HG03025 (cell line): ENCODE data around the gene GTF2IRD2.
"Not testable (repeated sequence)": the region's sequence is repeated elsewhere in the genome, so short reads cannot be mapped to it uniquely, and the experiment has no call there.

Experiments used
- ATAC-seq: cut with Tn5 transposase; IDR thresholded peaks from one replicate; pipeline ENCODE4 v1.9.1; 2021; ENCODE audit warnings: mild to moderate bottlenecking, moderate library complexity; ENCODE audit not compliant: unreplicated experiment, low FRiP score

GTF2IRD2 gene

DNA sequence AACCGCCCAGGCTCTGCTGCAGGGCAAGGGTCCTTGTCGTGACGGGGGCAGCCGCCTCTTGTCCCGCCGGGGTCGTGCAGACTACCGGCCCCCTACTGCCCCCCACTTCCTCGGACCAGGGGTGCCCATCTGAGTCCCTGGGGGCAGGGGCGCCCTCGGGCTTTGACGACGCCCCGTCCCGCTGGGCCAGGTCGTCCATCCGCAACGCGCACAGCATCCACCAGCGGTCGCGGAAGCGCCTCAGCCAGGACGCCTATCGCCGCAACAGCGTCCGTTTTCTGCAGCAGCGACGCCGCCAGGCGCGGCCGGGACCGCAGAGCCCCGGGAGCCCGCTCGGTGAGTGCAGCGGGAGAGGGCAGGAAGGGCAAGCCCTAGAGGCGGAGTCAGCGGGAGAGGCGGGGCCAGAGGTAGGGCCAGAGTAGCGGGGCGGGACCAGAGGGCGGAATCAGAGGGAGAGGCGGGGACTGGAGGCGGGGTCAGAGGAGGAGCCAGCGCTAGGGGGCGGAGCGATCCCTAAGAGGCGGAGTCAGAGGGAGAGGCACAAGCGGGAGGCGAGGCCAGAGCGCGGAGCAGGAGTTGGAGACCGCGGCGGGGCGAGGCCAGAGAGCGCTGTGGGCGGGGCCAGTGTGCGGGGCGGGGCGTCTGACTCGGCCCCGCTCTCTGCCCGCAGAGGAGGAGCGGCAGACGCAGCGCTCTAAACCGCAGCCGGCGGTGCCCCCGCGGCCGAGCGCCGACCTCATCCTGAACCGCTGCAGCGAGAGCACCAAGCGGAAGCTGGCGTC lies 62.8 kb downstream of the GTF2IRD2 start:
- peak; percentile 88 for ATAC-seq

GRCh38 chr7:74783595-74783994 lies 67.8 kb downstream of the GTF2IRD2 start:
- not testable (repeated sequence) for ATAC-seq

- not testable (repeated sequence) for ATAC-seq
These were observed 69.7 kb downstream of the GTF2IRD2 start for GRCh38 chr7:74781746-74782145.

GRCh38 chr7:74779053-74779452 lies 72.4 kb downstream of the GTF2IRD2 start:
- not testable (repeated sequence) for ATAC-seq

DNA sequence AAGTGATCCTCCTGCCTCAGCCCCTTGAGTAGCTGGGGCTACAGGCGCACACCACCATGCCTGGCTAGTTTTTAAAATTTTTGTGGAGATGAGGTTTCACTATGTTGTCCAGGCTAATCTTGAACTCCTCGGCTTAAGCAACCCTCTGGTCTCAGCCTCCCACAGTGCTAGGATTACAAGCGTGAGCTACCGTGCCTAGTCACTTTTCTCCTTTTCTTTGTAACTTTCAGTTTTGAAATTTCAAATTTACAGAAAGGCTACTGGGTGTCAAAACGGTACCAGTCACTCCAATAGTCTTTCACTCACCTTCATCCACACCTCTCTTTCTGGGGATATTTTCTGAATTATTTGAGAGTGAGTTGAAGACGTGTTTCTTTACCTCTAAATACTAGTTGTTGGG lies 76.3 kb downstream of the GTF2IRD2 start:
- not testable (repeated sequence) for ATAC-seq

- peak; percentile 72 for ATAC-seq
These were observed 77.3 kb downstream of the GTF2IRD2 start, which contains the start of gene NCF1 for GRCh38 chr7:74773760-74774750. TSS of gene NCF1 (plus strand) at chr7:74774011. CDS start at chr7:74774032, 21 bp downstream.

DNA sequence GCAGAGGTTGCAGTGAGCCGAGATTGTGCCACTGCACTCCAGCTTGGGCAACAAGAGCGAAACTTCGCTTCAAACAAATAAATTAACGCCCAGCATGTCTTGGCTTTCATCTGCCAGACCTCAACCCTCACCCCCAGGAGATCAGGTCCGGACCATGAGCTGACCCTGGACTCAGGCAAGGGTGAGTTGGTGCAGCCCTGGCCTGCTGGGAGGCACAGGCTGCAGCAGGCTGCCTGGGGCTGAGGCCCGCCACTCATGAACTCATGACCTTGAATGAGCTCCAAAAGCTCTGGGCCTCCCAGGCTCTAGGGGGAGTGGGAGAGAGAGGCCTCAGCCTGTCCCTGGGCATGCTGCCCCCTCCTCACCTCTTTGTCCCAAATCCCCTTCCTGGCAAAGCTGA lies 79.3 kb downstream of the GTF2IRD2 start:
- not testable (repeated sequence) for ATAC-seq

DNA sequence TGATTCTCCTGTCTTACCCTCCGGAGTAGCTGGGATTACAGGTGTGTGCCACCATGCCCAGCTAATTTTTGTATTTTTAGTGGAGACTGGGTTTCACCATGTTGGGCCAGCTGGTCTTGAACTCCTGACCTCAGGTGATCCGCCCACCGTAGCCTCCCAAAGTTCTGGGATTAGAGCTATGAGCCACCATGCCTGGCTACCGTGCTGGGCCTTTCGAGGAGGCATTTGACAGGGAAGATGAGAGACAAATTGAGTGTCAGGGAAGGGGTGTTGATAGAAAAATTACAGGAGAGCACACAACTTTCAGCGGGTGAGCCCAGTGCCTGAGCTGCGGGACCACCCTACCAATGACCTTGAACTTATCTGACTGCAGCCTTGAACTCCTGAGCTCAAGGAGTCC lies 81.3 kb downstream of the GTF2IRD2 start:
- not testable (repeated sequence) for ATAC-seq

- ATAC-seq: not testable (repeated sequence)
These were observed 84.4 kb downstream of the GTF2IRD2 start for GRCh38 chr7:74766991-74767390.

- ATAC-seq: not testable (repeated sequence)
These were observed 84.9 kb downstream of the GTF2IRD2 start for GRCh38 chr7:74766509-74766908.

DNA sequence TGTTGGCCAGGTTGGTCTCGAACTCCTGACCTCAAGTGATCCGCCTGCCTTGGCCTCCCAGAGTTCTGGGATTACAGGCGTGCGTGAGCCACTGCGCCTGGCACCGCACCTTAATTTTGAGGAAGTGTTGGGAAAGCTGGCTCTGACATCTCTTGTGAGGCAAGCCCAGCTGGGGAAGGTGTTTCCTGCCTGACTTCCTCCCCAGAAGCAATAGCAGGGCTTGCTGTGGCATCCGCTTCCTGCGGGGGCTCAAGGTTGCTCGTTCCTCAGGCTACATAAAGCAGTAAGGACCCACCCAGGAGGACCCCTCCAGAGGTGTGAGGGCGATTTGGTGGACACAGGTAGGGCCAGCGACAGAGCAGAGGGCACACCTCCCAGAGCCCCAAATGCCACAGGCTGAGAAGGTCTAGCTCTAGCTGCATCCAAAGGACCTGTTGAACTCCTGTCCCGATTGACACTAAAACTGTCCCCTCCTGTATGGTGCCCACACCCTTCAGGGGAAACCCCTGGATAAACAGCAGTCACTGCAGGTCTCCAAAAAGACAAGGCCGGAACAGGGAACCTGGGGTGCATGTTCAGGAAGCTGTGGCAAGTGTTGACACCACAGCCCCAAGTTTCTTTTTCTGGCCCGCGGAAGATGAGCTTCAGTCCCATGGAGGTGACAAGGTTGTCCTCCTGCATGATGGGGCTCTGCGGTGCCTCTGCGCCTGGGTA lies 86.0 kb downstream of the GTF2IRD2 start:
- not testable (repeated sequence) for ATAC-seq

DNA sequence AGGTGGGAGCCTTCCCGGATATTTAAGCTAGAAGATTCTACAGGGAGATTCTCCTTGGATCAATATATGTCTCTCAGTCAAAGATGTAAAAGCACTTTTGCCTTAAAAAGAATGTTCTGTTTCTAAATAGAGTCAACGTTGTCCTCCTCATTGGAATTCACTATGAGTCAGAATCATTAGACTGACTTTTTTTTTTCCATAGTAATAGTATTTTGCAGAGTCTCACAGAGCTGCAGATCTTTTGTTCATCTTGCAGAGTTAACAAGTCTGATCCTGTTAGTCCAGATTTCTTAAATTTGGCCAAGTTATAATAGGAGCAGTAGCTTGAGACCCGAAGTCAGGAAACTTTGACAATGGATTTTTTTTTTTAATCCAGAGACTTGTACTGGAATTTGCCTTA lies 92.4 kb downstream of the GTF2IRD2 start:
- not testable (repeated sequence) for ATAC-seq

DNA sequence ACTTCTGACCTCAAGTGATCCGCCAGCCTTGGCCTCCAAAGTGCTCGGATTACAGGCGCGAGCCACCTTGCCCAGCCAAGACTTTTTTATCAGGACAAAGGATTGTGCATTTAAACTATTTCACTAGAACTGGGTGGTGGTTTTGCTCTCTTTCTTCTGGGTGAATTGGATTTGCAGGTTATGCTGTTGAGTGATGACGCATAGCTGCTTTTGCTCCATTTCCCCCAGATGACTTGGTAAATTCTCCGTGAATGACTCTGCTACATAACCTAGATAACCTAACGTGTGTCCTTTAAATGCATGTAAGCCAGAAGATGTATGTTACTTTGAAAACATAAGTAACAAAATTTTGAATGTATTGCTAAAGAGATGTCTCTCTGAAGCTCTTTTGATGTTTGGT lies 93.1 kb downstream of the GTF2IRD2 start:
- not testable (repeated sequence) for ATAC-seq

DNA sequence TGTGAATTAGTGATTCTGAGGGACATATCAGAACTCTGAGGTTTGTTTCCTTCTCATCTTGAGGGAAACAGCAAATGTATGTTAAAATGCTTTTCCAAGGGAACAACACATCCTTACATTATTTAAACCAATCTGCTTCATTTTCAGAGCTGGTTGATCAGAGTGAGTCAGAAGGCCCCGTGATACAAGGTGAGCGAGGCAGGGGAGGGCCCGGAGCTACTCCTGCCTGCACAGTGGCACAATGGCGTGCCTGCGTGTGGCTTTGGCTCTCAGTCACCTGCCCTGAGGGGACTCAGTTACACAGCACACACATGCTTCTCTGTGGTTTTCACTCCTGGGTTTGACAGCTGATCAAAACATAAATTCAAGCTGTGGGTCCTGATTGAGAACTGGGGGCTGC lies 94.7 kb downstream of the GTF2IRD2 start:
- not testable (repeated sequence) for ATAC-seq

- ATAC-seq: not testable (repeated sequence)
These were observed 97.4 kb downstream of the GTF2IRD2 start for GRCh38 chr7:74753921-74754482.
